HEK293 (cell line): ENCODE results near the gene UNC93A.
"Not testable (repeated sequence)": the region's sequence is repeated elsewhere in the genome, so short reads cannot be mapped to it uniquely, and the experiment has no call there.

Experiments
- CTCF ChIA-PET: fragments of 350-600 bp; formaldehyde crosslinking; extraction: SDS; loops from one replicate; lab custom pipeline; 2021; ENCODE audit warnings: antibody characterized with exemption; lab: Yijun Ruan, JAX
- POLR2A ChIA-PET: fragments of 300-600 bp; formaldehyde crosslinking; extraction: SDS; loops from one replicate; lab custom pipeline; 2020; ENCODE audit warnings: antibody characterized with exemption, inconsistent platforms; lab: Yijun Ruan, JAX
- H3K27ac ChIP-seq: fragments of 200-500 bp; sonication (Bioruptor generic); 2 replicates; pipeline ENCODE4 v1.5.1; 2014; ENCODE audit warnings: low read depth, low read length, control low read depth, inconsistent platforms; ENCODE audit errors: extremely low read depth
- H3K36me3 ChIP-seq, 2 experiments: fragments of 200-500 bp in 1 of 2; sonication (Bioruptor generic) in 1 of 2; 1 replicate in 1 of 2; 2 replicates in 1 of 2; pipeline ENCODE4 v1.5.1; 2014 to 2017; ENCODE audit warnings: inconsistent platforms in 2 of 2, low read length in 2 of 2; ENCODE audit not compliant: control insufficient read depth in 2 of 2, insufficient read depth in 1 of 2
- H3K4me1 ChIP-seq: fragments of 200-500 bp; sonication (Bioruptor generic); 2 replicates; pipeline ENCODE4 v1.5.1; 2014; ENCODE audit warnings: mild to moderate bottlenecking, low read length, inconsistent platforms; ENCODE audit not compliant: control insufficient read depth, insufficient read depth
- H3K4me3 ChIP-seq: 2 replicates; pipeline ENCODE4 v1.5.1; 2011; ENCODE audit warnings: low read depth, mild to moderate bottlenecking, control low read depth, low read length, moderate library complexity
- H3K9me3 ChIP-seq: fragments of 200-500 bp; sonication (Bioruptor generic); 2 replicates; pipeline ENCODE4 v1.5.1; 2014; ENCODE audit warnings: low read depth, low read length, inconsistent platforms; ENCODE audit not compliant: control insufficient read depth, insufficient read depth
- FEZF1 ChIP-seq: fragments of 450-650 bp; formaldehyde crosslinking; IDR thresholded peaks from 2 replicates; pipeline ENCODE4 v1.5.1; 2016; ENCODE audit warnings: missing biosample characterization, missing genetic modification characterization
- GLIS1 ChIP-seq: fragments of 450-650 bp; formaldehyde crosslinking; IDR thresholded peaks from 2 replicates; pipeline ENCODE4 v1.5.1; 2016; ENCODE audit warnings: missing biosample characterization, missing genetic modification characterization
- MEIS1 ChIP-seq: sonication (generic); formaldehyde crosslinking; IDR thresholded peaks from 2 replicates; pipeline ENCODE4 v1.8.1; 2022; ENCODE audit warnings: missing genetic modification reagents, mild to moderate bottlenecking, borderline replicate concordance
- PRDM1 ChIP-seq: fragments of 450-650 bp; formaldehyde crosslinking; IDR thresholded peaks from 2 replicates; pipeline ENCODE4; 2016; ENCODE audit warnings: missing biosample characterization, missing genetic modification characterization
- SP2 ChIP-seq: fragments of 450-650 bp; formaldehyde crosslinking; IDR thresholded peaks from 2 replicates; pipeline ENCODE4 v1.5.1; 2016; ENCODE audit warnings: missing biosample characterization, missing genetic modification characterization
- WT1 ChIP-seq: fragments of 450-650 bp; formaldehyde crosslinking; IDR thresholded peaks from 2 replicates; pipeline ENCODE4 v1.5.1; 2016; ENCODE audit warnings: missing biosample characterization, missing genetic modification characterization
- ZBTB1 ChIP-seq: fragments of 450-650 bp; formaldehyde crosslinking; IDR thresholded peaks from 2 replicates; pipeline ENCODE4 v1.5.1; 2016; ENCODE audit warnings: missing biosample characterization, missing genetic modification characterization
- ZBTB17 ChIP-seq: fragments of 450-650 bp; formaldehyde crosslinking; IDR thresholded peaks from 2 replicates; pipeline ENCODE4 v1.5.1; 2016; ENCODE audit warnings: missing biosample characterization, missing genetic modification characterization
- ZBTB48 ChIP-seq: fragments of 450-650 bp; formaldehyde crosslinking; IDR thresholded peaks from 2 replicates; pipeline ENCODE4 v1.5.1; 2016; ENCODE audit warnings: missing biosample characterization, missing genetic modification characterization
- ZBTB7A ChIP-seq: fragments of 450-650 bp; formaldehyde crosslinking; IDR thresholded peaks from 2 replicates; pipeline ENCODE4 v1.5.1; 2016; ENCODE audit warnings: low read depth, missing biosample characterization, missing genetic modification characterization
- ZFP41 ChIP-seq: fragments of 450-650 bp; formaldehyde crosslinking; IDR thresholded peaks from 2 replicates; pipeline ENCODE4 v1.5.1; 2016; ENCODE audit warnings: missing biosample characterization, missing genetic modification characterization, borderline replicate concordance
- ZFP69B ChIP-seq: fragments of 450-650 bp; formaldehyde crosslinking; IDR thresholded peaks from 2 replicates; pipeline ENCODE4 v1.5.1; 2016; ENCODE audit warnings: missing biosample characterization, missing genetic modification characterization
- ZNF114 ChIP-seq: fragments of 450-650 bp; formaldehyde crosslinking; IDR thresholded peaks from 2 replicates; pipeline ENCODE4 v1.5.0; 2017; ENCODE audit warnings: missing biosample characterization, missing genetic modification characterization
- ZNF133 ChIP-seq: fragments of 450-650 bp; formaldehyde crosslinking; IDR thresholded peaks from 2 replicates; pipeline ENCODE4 v1.5.1; 2016; ENCODE audit warnings: missing biosample characterization, missing genetic modification characterization
- ZNF155 ChIP-seq: fragments of 450-650 bp; formaldehyde crosslinking; IDR thresholded peaks from 2 replicates; pipeline ENCODE4 v1.5.1; 2016; ENCODE audit warnings: missing biosample characterization, missing genetic modification characterization
- ZNF184 ChIP-seq: fragments of 450-650 bp; IDR thresholded peaks from 2 replicates; pipeline ENCODE4 v1.5.1; 2018; ENCODE audit warnings: missing biosample characterization, mild to moderate bottlenecking, missing genetic modification characterization
- ZNF202 ChIP-seq: fragments of 450-650 bp; formaldehyde crosslinking; IDR thresholded peaks from 2 replicates; pipeline ENCODE4 v1.5.1; 2016; ENCODE audit warnings: missing biosample characterization, missing genetic modification characterization, borderline replicate concordance
- ZNF37A ChIP-seq: fragments of 450-650 bp; IDR thresholded peaks from 2 replicates; pipeline ENCODE4 v1.5.1; 2018; ENCODE audit warnings: missing biosample characterization, missing genetic modification characterization
- ZNF473 ChIP-seq: fragments of 450-650 bp; formaldehyde crosslinking; IDR thresholded peaks from 2 replicates; pipeline ENCODE4 v1.5.1; 2017; ENCODE audit warnings: missing biosample characterization, missing genetic modification characterization
- ZNF791 ChIP-seq: fragments of 450-650 bp; formaldehyde crosslinking; IDR thresholded peaks from 2 replicates; pipeline ENCODE4 v1.5.1; 2016; ENCODE audit warnings: missing biosample characterization, missing genetic modification characterization
- TF ChIP-seq, protein P1 (sequence below): fragments of 450-650 bp; formaldehyde crosslinking; IDR thresholded peaks from 2 replicates; pipeline ENCODE4 v1.5.0; 2017; ENCODE audit warnings: missing biosample characterization, missing genetic modification characterization, borderline replicate concordance
- TF ChIP-seq, protein P2 (sequence below): sonication (generic); formaldehyde crosslinking; IDR thresholded peaks from 2 replicates; pipeline ENCODE4 v1.8.1; 2022; ENCODE audit warnings: mild to moderate bottlenecking, moderate library complexity, missing genetic modification reagents
- TF ChIP-seq, protein P3 (sequence below): fragments of 450-650 bp; formaldehyde crosslinking; IDR thresholded peaks from 2 replicates; pipeline ENCODE4 v1.5.1; 2017; ENCODE audit warnings: missing biosample characterization, missing genetic modification characterization
- TF ChIP-seq, protein P4 (sequence below): fragments of 450-650 bp; IDR thresholded peaks from 2 replicates; pipeline ENCODE4 v1.5.1; 2018; ENCODE audit warnings: missing biosample characterization, missing genetic modification characterization

The UNC93A gene

DNA sequence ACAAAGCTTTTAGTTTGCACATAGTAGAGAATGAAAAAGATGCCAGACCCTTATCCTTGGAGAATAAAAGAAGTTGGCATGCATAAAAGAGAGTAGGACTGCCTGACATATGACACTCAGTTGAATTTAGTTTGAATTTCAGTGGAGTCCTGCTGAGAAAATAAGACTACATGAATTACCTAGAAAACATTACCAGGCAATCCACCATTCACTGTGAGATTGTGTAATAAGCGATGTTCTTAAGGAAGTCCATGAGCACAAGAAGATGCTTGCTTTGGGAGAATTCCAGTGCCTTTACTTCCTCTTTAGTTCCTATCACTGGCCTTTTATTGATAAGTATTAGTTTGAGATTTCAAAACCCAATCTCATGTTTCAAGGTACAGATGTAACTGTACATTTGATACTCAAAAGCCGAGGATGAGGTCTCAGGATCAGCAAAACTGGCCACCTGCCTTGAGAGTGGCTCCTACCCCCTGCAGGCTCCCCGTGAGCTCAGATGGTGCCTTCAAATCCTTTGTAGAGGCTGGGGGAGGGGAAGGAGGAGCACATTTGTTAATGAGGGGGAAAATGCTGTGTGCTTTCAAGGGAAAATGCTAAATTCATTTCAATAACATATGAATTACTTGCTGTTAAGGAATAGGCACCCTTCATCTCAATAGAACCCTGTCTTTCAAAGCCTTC is 11.2 kb upstream of the UNC93A start:
- ChIA-PET POLR2A (no interaction called here), CTCF (no interaction called here)
- no peak overlapping the region for H3K27ac ChIP-seq

DNA sequence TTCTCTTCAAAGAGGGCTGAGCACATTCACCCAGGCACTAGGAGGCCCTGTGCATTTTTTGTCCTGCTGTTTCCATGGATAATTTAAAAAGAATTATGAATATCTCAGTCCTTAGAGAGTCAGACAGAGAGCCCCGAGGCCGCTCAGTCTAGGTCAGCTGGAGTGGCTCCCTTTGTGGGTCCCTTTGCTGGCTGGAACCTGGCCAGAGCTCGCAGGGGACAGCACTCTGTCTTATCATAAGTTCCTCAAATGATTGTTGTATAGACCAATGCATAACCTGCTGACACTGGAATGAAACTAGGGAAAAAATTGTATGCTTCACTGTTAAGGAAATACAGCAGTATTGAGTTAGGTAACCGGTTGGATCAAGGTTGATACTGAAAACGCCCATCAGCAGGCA is 10.6 kb upstream of the UNC93A start:
- H3K36me3 ChIP-seq, H3K27ac ChIP-seq, POLR2A ChIA-PET, H3K4me3 ChIP-seq, H3K9me3 ChIP-seq, CTCF ChIA-PET, H3K4me1 ChIP-seq: not testable (repeated sequence)

More for the DNA sequence above, 11.2 kb upstream of the UNC93A start:
- TF ChIP-seq WT1 (tag by site-specific recombination) = no peak
- peak; percentile 57; the same call in 1 of the 2 replicates for TF ChIP-seq GLIS1 (tag by site-specific recombination)
- TF ChIP-seq FEZF1 = no peak
- TF ChIP-seq, protein P1, sequence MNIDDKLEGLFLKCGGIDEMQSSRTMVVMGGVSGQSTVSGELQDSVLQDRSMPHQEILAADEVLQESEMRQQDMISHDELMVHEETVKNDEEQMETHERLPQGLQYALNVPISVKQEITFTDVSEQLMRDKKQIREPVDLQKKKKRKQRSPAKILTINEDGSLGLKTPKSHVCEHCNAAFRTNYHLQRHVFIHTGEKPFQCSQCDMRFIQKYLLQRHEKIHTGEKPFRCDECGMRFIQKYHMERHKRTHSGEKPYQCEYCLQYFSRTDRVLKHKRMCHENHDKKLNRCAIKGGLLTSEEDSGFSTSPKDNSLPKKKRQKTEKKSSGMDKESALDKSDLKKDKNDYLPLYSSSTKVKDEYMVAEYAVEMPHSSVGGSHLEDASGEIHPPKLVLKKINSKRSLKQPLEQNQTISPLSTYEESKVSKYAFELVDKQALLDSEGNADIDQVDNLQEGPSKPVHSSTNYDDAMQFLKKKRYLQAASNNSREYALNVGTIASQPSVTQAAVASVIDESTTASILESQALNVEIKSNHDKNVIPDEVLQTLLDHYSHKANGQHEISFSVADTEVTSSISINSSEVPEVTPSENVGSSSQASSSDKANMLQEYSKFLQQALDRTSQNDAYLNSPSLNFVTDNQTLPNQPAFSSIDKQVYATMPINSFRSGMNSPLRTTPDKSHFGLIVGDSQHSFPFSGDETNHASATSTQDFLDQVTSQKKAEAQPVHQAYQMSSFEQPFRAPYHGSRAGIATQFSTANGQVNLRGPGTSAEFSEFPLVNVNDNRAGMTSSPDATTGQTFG (tag by site-specific recombination) = no peak
- no peaks in the 10 kb centered on the region for H3K36me3 ChIP-seq
- no peak overlapping the region for H3K4me3 ChIP-seq
- no peaks in the 10 kb centered on the region for H3K9me3 ChIP-seq
- H3K4me1 ChIP-seq = no peaks in the 10 kb centered on the region

DNA sequence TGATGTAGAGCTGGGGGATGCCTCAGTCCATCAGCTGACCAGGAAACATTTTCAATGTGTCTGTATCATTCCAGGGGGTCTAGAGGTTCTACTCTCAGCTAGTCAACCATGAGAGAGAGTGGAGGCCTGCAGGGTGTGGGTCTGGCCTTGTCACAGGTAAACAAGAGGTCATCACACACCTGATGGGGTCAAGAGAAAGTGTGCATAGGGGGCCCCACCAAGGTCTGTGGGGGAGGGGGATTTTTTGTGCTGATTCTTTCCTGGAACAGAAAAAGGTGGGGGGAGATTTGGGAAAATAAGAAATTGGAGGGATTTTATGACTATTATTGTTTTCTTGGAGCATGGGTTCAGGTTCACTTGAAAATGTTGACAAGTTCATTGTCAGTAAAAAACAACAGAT is 8.9 kb upstream of the UNC93A start:
- TF ChIP-seq, protein P2, sequence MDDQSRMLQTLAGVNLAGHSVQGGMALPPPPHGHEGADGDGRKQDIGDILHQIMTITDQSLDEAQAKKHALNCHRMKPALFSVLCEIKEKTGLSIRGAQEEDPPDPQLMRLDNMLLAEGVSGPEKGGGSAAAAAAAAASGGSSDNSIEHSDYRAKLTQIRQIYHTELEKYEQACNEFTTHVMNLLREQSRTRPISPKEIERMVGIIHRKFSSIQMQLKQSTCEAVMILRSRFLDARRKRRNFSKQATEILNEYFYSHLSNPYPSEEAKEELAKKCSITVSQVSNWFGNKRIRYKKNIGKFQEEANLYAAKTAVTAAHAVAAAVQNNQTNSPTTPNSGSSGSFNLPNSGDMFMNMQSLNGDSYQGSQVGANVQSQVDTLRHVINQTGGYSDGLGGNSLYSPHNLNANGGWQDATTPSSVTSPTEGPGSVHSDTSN (CRISPR knock-in tag) = no peak
- TF ChIP-seq ZNF155 (tag by site-specific recombination) (no peak), ZNF791 (tag by site-specific recombination) (no peak), ZNF473 (tag by site-specific recombination) (no peak), ZNF133 (tag by site-specific recombination) (no peak), ZNF202 (tag by site-specific recombination) (no peak), ZBTB17 (tag by site-specific recombination) (no peak), MEIS1 (CRISPR knock-in tag) (no peak), ZFP41 (tag by site-specific recombination) (no peak), PRDM1 (no peak), ZBTB48 (tag by site-specific recombination) (no peak), ZNF114 (no peak), ZFP69B (tag by site-specific recombination) (no peak), ZNF184 (tag by site-specific recombination) (no peak), ZBTB1 (tag by site-specific recombination) (no peak), SP2 (tag by site-specific recombination) (no peak), ZBTB7A (tag by site-specific recombination) (no peak), ZNF37A (no peak)
- TF ChIP-seq, protein P3, sequence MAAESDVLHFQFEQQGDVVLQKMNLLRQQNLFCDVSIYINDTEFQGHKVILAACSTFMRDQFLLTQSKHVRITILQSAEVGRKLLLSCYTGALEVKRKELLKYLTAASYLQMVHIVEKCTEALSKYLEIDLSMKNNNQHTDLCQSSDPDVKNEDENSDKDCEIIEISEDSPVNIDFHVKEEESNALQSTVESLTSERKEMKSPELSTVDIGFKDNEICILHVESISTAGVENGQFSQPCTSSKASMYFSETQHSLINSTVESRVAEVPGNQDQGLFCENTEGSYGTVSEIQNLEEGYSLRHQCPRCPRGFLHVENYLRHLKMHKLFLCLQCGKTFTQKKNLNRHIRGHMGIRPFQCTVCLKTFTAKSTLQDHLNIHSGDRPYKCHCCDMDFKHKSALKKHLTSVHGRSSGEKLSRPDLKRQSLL = no peak
- TF ChIP-seq, protein P4, sequence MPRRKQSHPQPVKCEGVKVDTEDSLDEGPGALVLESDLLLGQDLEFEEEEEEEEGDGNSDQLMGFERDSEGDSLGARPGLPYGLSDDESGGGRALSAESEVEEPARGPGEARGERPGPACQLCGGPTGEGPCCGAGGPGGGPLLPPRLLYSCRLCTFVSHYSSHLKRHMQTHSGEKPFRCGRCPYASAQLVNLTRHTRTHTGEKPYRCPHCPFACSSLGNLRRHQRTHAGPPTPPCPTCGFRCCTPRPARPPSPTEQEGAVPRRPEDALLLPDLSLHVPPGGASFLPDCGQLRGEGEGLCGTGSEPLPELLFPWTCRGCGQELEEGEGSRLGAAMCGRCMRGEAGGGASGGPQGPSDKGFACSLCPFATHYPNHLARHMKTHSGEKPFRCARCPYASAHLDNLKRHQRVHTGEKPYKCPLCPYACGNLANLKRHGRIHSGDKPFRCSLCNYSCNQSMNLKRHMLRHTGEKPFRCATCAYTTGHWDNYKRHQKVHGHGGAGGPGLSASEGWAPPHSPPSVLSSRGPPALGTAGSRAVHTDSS (tag by site-specific recombination) = no peak
- ChIA-PET CTCF (interaction anchor here (1.1 to 1.4 kb wide), 2 partner anchors 64 to 69 kb away, joined by 3 to 4 read pairs; no protein-coding TSS in a partner anchor), POLR2A (no interaction called here)
- Histone ChIP-seq H3K27ac (no peak overlapping the region), H3K36me3 (no peaks in the 10 kb centered on the region), H3K4me1 (no peaks in the 10 kb centered on the region), H3K4me3 (no peak overlapping the region), H3K9me3 (no peaks in the 10 kb centered on the region)

DNA sequence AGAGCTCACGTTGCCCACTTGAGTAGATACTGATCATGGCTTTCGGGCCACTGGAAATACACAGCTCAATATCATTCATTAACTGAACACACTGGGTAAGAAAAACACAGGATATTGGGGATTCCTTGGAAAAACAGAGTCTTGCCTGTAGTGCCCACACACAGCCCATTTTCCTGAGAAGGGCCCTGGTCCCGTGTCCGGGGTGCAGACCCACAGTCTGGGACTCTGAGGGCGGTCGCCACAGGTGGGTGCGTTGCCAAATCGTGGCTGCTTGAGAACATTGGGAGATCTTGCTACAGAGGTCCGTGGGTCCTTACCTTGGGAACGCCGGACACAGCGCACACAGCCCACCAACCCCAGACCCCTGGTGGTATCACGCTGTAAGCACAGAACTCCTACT is 6.5 kb upstream of the UNC93A start:
- H3K36me3 ChIP-seq, POLR2A ChIA-PET, CTCF ChIA-PET, H3K9me3 ChIP-seq, H3K27ac ChIP-seq, H3K4me1 ChIP-seq, H3K4me3 ChIP-seq: not testable (repeated sequence)
